ENCODE results near the gene ABCB1. TPM values are rescaled to one million over a fixed set of nuclear protein-coding genes. Genes with fewer than 3 reads are reported as not detected.

The ABCB1 gene
- total and polyA plus RNA-seq, 2 of the 13 experiments (the other 11 are each of a cell fraction or from before 2014, with no cell fraction given), result 42.8 to 52.6 TPM

DNA sequence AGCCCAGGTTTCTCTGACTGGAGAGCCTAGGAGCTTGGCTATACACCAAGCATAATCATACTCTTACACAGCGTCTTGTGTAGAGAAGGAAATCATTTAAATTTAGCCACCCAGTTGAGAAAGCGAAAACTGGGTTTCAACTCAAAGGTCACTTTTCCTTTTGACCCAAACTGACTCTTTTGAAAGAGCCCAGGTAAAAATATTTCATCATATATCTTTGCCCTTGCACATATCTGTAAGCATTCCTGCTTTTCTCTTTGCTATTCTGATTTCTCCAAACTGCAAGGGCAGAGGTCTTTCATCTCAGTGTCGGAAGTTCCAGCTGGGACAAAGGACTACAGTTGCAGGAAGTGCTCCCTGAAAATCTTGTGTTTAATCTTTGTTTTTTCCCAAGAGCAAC, 103.2 kb downstream of the ABCB1 start (continued):
- TF ChIP-seq ZNF773 (CRISPR knock-in tag; IDR thresholded peaks at IDR 0.05; ENCODE audit: borderline replicate concordance) (no peak), FOXM1 (CRISPR knock-in tag; IDR thresholded peaks at IDR 0.05) (no peak), JARID2 (CRISPR knock-in tag; IDR thresholded peaks at IDR 0.05; ENCODE audit: insufficient replicate concordance) (no peak), ZNF441 (CRISPR knock-in tag; IDR thresholded peaks at IDR 0.05; ENCODE audit: borderline replicate concordance) (no peak), RBFOX2 (IDR thresholded peaks at IDR 0.05; ENCODE audit: low read depth, low read length) (no peak), ZNF260 (CRISPR knock-in tag; IDR thresholded peaks at IDR 0.05; ENCODE audit: borderline replicate concordance, low read depth) (no peak), KLF6 (CRISPR knock-in tag; IDR thresholded peaks at IDR 0.05) (no peak), NR2F2 (IDR thresholded peaks at IDR 0.05; ENCODE audit: borderline replicate concordance, low read depth) (peak; percentile 58), TOE1 (CRISPR knock-in tag; IDR thresholded peaks at IDR 0.05) (no peak), SRSF4 (IDR thresholded peaks at IDR 0.05; ENCODE audit: low read depth, low read length, poor library complexity, severe bottlenecking) (no peak), TEAD3 (CRISPR knock-in tag; optimal IDR thresholded peaks at IDR 0.05; ENCODE audit: borderline replicate concordance) (peak; percentile 74), KLF9 (CRISPR knock-in tag; IDR thresholded peaks at IDR 0.05; ENCODE audit: low read depth) (no peak), CEBPG (CRISPR knock-in tag; IDR thresholded peaks at IDR 0.05) (peak; percentile 87), SKI (IDR thresholded peaks at IDR 0.05; ENCODE audit: partially characterized antibody) (no peak), KDM3A (CRISPR knock-in tag; IDR thresholded peaks at IDR 0.05; ENCODE audit: low read depth) (no peak), POLR2AphosphoS2 (IDR thresholded peaks at IDR 0.05; ENCODE audit: low read depth, low read length) (no peak), DR1 (CRISPR knock-in tag; IDR thresholded peaks at IDR 0.05) (no peak), CREM (IDR thresholded peaks at IDR 0.05) (peak; percentile 63; the same call in 1 of the 2 replicates), CREM (CRISPR knock-in tag; IDR thresholded peaks at IDR 0.05) (no peak), BHLHE40 (IDR thresholded peaks at IDR 0.05; ENCODE audit: low read length) (no peak)
- TF ChIP-seq, protein P1, sequence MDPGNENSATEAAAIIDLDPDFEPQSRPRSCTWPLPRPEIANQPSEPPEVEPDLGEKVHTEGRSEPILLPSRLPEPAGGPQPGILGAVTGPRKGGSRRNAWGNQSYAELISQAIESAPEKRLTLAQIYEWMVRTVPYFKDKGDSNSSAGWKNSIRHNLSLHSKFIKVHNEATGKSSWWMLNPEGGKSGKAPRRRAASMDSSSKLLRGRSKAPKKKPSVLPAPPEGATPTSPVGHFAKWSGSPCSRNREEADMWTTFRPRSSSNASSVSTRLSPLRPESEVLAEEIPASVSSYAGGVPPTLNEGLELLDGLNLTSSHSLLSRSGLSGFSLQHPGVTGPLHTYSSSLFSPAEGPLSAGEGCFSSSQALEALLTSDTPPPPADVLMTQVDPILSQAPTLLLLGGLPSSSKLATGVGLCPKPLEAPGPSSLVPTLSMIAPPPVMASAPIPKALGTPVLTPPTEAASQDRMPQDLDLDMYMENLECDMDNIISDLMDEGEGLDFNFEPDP (CRISPR knock-in tag; conservative IDR thresholded peaks at IDR 0.05), result no peak
- TF ChIP-seq, protein P2, sequence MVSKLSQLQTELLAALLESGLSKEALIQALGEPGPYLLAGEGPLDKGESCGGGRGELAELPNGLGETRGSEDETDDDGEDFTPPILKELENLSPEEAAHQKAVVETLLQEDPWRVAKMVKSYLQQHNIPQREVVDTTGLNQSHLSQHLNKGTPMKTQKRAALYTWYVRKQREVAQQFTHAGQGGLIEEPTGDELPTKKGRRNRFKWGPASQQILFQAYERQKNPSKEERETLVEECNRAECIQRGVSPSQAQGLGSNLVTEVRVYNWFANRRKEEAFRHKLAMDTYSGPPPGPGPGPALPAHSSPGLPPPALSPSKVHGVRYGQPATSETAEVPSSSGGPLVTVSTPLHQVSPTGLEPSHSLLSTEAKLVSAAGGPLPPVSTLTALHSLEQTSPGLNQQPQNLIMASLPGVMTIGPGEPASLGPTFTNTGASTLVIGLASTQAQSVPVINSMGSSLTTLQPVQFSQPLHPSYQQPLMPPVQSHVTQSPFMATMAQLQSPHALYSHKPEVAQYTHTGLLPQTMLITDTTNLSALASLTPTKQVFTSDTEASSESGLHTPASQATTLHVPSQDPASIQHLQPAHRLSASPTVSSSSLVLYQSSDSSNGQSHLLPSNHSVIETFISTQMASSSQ (IDR thresholded peaks at IDR 0.05; ENCODE audit: low read depth), result no peak
- TF ChIP-seq, protein P2 (CRISPR knock-in tag; IDR thresholded peaks at IDR 0.05; ENCODE audit: borderline replicate concordance), result no peak; the same call in 1 of the 2 replicates
- TF ChIP-seq, protein P3, sequence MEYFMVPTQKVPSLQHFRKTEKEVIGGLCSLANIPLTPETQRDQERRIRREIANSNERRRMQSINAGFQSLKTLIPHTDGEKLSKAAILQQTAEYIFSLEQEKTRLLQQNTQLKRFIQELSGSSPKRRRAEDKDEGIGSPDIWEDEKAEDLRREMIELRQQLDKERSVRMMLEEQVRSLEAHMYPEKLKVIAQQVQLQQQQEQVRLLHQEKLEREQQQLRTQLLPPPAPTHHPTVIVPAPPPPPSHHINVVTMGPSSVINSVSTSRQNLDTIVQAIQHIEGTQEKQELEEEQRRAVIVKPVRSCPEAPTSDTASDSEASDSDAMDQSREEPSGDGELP (IDR thresholded peaks at IDR 0.05; ENCODE audit: borderline replicate concordance, low read depth), result peak; percentile 61; the same call in 1 of the 2 replicates
- TF ChIP-seq, protein P4, sequence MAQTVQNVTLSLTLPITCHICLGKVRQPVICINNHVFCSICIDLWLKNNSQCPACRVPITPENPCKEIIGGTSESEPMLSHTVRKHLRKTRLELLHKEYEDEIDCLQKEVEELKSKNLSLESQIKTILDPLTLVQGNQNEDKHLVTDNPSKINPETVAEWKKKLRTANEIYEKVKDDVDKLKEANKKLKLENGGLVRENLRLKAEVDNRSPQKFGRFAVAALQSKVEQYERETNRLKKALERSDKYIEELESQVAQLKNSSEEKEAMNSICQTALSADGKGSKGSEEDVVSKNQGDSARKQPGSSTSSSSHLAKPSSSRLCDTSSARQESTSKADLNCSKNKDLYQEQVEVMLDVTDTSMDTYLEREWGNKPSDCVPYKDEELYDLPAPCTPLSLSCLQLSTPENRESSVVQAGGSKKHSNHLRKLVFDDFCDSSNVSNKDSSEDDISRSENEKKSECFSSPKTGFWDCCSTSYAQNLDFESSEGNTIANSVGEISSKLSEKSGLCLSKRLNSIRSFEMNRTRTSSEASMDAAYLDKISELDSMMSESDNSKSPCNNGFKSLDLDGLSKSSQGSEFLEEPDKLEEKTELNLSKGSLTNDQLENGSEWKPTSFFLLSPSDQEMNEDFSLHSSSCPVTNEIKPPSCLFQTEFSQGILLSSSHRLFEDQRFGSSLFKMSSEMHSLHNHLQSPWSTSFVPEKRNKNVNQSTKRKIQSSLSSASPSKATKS (CRISPR knock-in tag; IDR thresholded peaks at IDR 0.05), result no peak
